HepG2 (cell line): Measurements from ENCODE around the gene CYP2U1. TPM values are rescaled to one million over a fixed set of nuclear protein-coding genes. Genes with fewer than 3 reads are reported as not detected.

Experiments used
- CBX5 ChIP-seq: sonication (generic); formaldehyde crosslinking; IDR thresholded peaks from 2 replicates; pipeline ENCODE4 v1.4.0; 2020; ENCODE audit warnings: missing genetic modification reagents, borderline replicate concordance
- FOXP1 ChIP-seq, 2 experiments: fragments of 450-650 bp in 1 of 2; IDR thresholded peaks; 2 replicates each; pipeline ENCODE4 v1.6.1; 2017 to 2018; ENCODE audit warnings: antibody characterized with exemption in 1 of 2
- HMGXB3 ChIP-seq: sonication (generic); formaldehyde crosslinking; IDR thresholded peaks from 2 replicates; pipeline ENCODE4 v1.4.0; 2020; ENCODE audit warnings: missing genetic modification reagents, borderline replicate concordance
- HNRNPL ChIP-seq: fragments of 200-400 bp; formaldehyde crosslinking; IDR thresholded peaks from 2 replicates; pipeline ENCODE4 v1.6.1; 2017; ENCODE audit warnings: mild to moderate bottlenecking, low read depth, low read length
- IRF9 ChIP-seq: sonication (generic); formaldehyde crosslinking; IDR thresholded peaks from 2 replicates; pipeline ENCODE4 v1.8.0; 2022; ENCODE audit warnings: missing genetic modification reagents, mild to moderate bottlenecking, borderline replicate concordance
- JUNB ChIP-seq: sonication (generic); formaldehyde crosslinking; IDR thresholded peaks from 2 replicates; pipeline ENCODE4 v1.8.0; 2022; ENCODE audit warnings: missing genetic modification reagents, mild to moderate bottlenecking, borderline replicate concordance
- SMAD3 ChIP-seq: sonication (generic); formaldehyde crosslinking; IDR thresholded peaks from 2 replicates; pipeline ENCODE4 v1.4.0; 2020; ENCODE audit warnings: missing genetic modification reagents
- TARDBP ChIP-seq: sonication (generic); formaldehyde crosslinking; IDR thresholded peaks from 2 replicates; pipeline ENCODE4 v1.8.0; 2022; ENCODE audit warnings: mild to moderate bottlenecking, missing genetic modification reagents
- TEAD2 ChIP-seq: sonication (generic); formaldehyde crosslinking; IDR thresholded peaks from 2 replicates; pipeline ENCODE4 v1.9.0; 2021; ENCODE audit warnings: missing genetic modification reagents
- ZFP82 ChIP-seq: sonication (generic); formaldehyde crosslinking; IDR thresholded peaks from 2 replicates; pipeline ENCODE4 v1.5.1; 2020; ENCODE audit warnings: mild to moderate bottlenecking, missing genetic modification reagents, borderline replicate concordance
- ZNF678 ChIP-seq: sonication (generic); formaldehyde crosslinking; IDR thresholded peaks from 2 replicates; pipeline ENCODE4 v1.4.0; 2020; ENCODE audit warnings: mild to moderate bottlenecking, missing genetic modification reagents
- ZNF724P ChIP-seq: sonication (generic); formaldehyde crosslinking; IDR thresholded peaks from 2 replicates; pipeline ENCODE4 v1.8.0; 2022; ENCODE audit warnings: missing genetic modification reagents, borderline replicate concordance
- ZNF761 ChIP-seq: sonication (generic); formaldehyde crosslinking; conservative IDR thresholded peaks from 2 replicates; pipeline ENCODE4 v1.4.0; 2020; ENCODE audit warnings: mild to moderate bottlenecking, missing genetic modification reagents
- ZNF788 ChIP-seq: sonication (generic); formaldehyde crosslinking; IDR thresholded peaks from 2 replicates; pipeline ENCODE4 v1.5.0; 2020; ENCODE audit warnings: mild to moderate bottlenecking, missing genetic modification reagents, borderline replicate concordance
- polyA plus RNA-seq, 8 experiments: library from polyadenylated mRNA; depleted of rRNA in 3 of 8; stranded (reverse) in 7 of 8; unstranded in 1 of 8; fragments of >200 nt; fragmentation: Illumina TruSeq in 4 of 8; extraction: Trizol in 4 of 8; gene quantifications; 2 replicates each; pipeline versions ENCODE4 v1.2.1 to v1.2.3, GENCODE V29; 2011 to 2016; ENCODE audit warnings: low read depth in 4 of 8, missing spikeins in 1 of 8, mixed read lengths in 1 of 8; ENCODE audit not compliant: insufficient read depth in 1 of 8
- total RNA-seq, 5 experiments: library from RNA; depleted of rRNA; stranded (reverse); fragments of >200 nt; fragmentation: Illumina TruSeq; extraction: Trizol; gene quantifications; 2 replicates each; pipeline ENCODE4 v1.2.3, GENCODE V29; 2016; ENCODE audit warnings: low read depth in 1 of 5
- TF ChIP-seq, protein P1 (sequence below): sonication (generic); formaldehyde crosslinking; IDR thresholded peaks from 2 replicates; pipeline ENCODE4; 2020; ENCODE audit warnings: missing genetic modification reagents, mild to moderate bottlenecking, borderline replicate concordance
- TF ChIP-seq, protein P2 (sequence below): IDR thresholded peaks from 2 replicates; pipeline ENCODE4 v1.6.1; 2012; ENCODE audit warnings: low read depth, low read length, improper control_type of control experiment

CYP2U1 gene
- total and polyA plus RNA-seq, 2 of the 13 experiments (the other 11 are each of a cell fraction or from before 2014, with no cell fraction given) = 1.4 to 3.4 TPM

- TF ChIP-seq ZNF761 (CRISPR knock-in tag) = no peak
- no peak; the same call in 1 of the 2 replicates for TF ChIP-seq HMGXB3 (CRISPR knock-in tag)
- no peak for TF ChIP-seq CBX5 (CRISPR knock-in tag)
- TF ChIP-seq JUNB (CRISPR knock-in tag) = no peak
- TF ChIP-seq ZNF678 (CRISPR knock-in tag) = no peak
- 0 out of 2 replicates have a peak, but pooled peaks have one; percentile 64 for TF ChIP-seq HNRNPL
- TF ChIP-seq, protein P1, sequence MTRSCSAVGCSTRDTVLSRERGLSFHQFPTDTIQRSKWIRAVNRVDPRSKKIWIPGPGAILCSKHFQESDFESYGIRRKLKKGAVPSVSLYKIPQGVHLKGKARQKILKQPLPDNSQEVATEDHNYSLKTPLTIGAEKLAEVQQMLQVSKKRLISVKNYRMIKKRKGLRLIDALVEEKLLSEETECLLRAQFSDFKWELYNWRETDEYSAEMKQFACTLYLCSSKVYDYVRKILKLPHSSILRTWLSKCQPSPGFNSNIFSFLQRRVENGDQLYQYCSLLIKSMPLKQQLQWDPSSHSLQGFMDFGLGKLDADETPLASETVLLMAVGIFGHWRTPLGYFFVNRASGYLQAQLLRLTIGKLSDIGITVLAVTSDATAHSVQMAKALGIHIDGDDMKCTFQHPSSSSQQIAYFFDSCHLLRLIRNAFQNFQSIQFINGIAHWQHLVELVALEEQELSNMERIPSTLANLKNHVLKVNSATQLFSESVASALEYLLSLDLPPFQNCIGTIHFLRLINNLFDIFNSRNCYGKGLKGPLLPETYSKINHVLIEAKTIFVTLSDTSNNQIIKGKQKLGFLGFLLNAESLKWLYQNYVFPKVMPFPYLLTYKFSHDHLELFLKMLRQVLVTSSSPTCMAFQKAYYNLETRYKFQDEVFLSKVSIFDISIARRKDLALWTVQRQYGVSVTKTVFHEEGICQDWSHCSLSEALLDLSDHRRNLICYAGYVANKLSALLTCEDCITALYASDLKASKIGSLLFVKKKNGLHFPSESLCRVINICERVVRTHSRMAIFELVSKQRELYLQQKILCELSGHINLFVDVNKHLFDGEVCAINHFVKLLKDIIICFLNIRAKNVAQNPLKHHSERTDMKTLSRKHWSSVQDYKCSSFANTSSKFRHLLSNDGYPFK = peak; percentile 51; the same call in 1 of the 2 replicates
- TF ChIP-seq FOXP1 (IDR thresholded peaks at IDR 0.05) = no peak
- TF ChIP-seq FOXP1 (CRISPR knock-in tag; IDR thresholded peaks at IDR 0.05) = no peak
- TF ChIP-seq SMAD3 (CRISPR knock-in tag) = no peak
- peak; percentile 61; the same call in 1 of the 2 replicates for TF ChIP-seq TARDBP (CRISPR knock-in tag)
- TF ChIP-seq IRF9 (CRISPR knock-in tag) = peak; percentile 85; the same call in 1 of the 2 replicates
- TF ChIP-seq ZNF788 = no peak; the same call in 1 of the 2 replicates
- TF ChIP-seq, protein P2, sequence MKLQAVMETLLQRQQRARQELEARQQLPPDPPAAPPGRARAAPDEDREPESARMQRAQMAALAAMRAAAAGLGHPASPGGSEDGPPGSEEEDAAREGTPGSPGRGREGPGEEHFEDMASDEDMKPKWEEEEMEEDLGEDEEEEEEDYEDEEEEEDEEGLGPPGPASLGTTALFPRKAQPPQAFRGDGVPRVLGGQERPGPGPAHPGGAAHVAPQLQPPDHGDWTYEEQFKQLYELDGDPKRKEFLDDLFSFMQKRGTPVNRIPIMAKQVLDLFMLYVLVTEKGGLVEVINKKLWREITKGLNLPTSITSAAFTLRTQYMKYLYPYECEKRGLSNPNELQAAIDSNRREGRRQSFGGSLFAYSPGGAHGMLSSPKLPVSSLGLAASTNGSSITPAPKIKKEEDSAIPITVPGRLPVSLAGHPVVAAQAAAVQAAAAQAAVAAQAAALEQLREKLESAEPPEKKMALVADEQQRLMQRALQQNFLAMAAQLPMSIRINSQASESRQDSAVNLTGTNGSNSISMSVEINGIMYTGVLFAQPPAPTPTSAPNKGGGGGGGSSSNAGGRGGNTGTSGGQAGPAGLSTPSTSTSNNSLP = no peak
- peak; percentile 88; the same call in 1 of the 2 replicates for TF ChIP-seq ZNF724P (CRISPR knock-in tag)
- no peak for TF ChIP-seq TEAD2 (CRISPR knock-in tag)
- TF ChIP-seq ZFP82 (CRISPR knock-in tag) = peak; percentile 85
Observed at GRCh38 chr4:107989537-107990386, 58.4 kb downstream of the CYP2U1 start, which contains the start of gene HADH (continued).
